Neural progenitor cell (in vitro differentiated cells): ENCODE data around the gene OR2T3. TPM values are rescaled to one million over a fixed set of nuclear protein-coding genes. Genes with fewer than 3 reads are reported as not detected.

Source experiments
- DNase-seq: peaks from one replicate; pipeline ENCODE4 v3.0.0-alpha.2; 2016; ENCODE audit warnings: low spot score
- H2AFZ ChIP-seq: fragments of 200-600 bp; sonication (generic); replicated peaks from 2 replicates; pipeline ENCODE4 v1.6.1; 2016; ENCODE audit warnings: antibody characterized with exemption
- H3F3A ChIP-seq: fragments of 200-600 bp; sonication (generic); 2 replicates; pipeline ENCODE4 v1.6.1; 2016; ENCODE audit warnings: antibody characterized with exemption, low read depth
- H3K27ac ChIP-seq: fragments of 200-600 bp; sonication (generic); 2 replicates; pipeline ENCODE4 v1.5.1; 2016; ENCODE audit warnings: mild to moderate bottlenecking
- H3K27me3 ChIP-seq: fragments of 200-600 bp; sonication (generic); 2 replicates; pipeline ENCODE4 v1.6.1; 2016; ENCODE audit warnings: mild to moderate bottlenecking, moderate library complexity
- H3K36me3 ChIP-seq: fragments of 200-600 bp; sonication (generic); 2 replicates; pipeline ENCODE4 v1.5.1; 2016
- H3K4me1 ChIP-seq: fragments of 200-600 bp; sonication (generic); 2 replicates; pipeline ENCODE4 v1.6.1; 2016; ENCODE audit warnings: mixed run types
- H3K4me2 ChIP-seq: fragments of 200-600 bp; sonication (generic); 2 replicates; pipeline ENCODE4 v1.6.1; 2016
- H3K4me3 ChIP-seq: fragments of 200-600 bp; sonication (generic); 2 replicates; pipeline ENCODE4 v1.5.1; 2016
- H3K79me2 ChIP-seq: fragments of 200-600 bp; sonication (generic); 2 replicates; pipeline ENCODE4 v1.6.1; 2016; ENCODE audit warnings: low read depth
- H3K9ac ChIP-seq: fragments of 200-600 bp; sonication (generic); 2 replicates; pipeline ENCODE4 v1.6.1; 2016
- H3K9me3 ChIP-seq: fragments of 200-600 bp; sonication (generic); 2 replicates; pipeline ENCODE4 v1.5.1; 2016; ENCODE audit warnings: low read depth
- H4K20me1 ChIP-seq: fragments of 200-600 bp; sonication (generic); 2 replicates; pipeline ENCODE4 v1.6.1; 2016; ENCODE audit warnings: low read depth
- H3K27ac Mint-ChIP-seq: 3 replicates; pipeline ENCODE4 v1.8.0; 2021; ENCODE audit warnings: mixed read lengths
- H3K27me3 Mint-ChIP-seq: 2 replicates; pipeline ENCODE4 v1.8.0; 2022; ENCODE audit warnings: low read depth, mild to moderate bottlenecking, inconsistent platforms, moderate library complexity, mixed read lengths; ENCODE audit not compliant: insufficient read depth
- H3K36me3 Mint-ChIP-seq: 3 replicates; pipeline ENCODE4 v1.8.0; 2021; ENCODE audit warnings: mixed read lengths
- H3K4me1 Mint-ChIP-seq: 3 replicates; pipeline ENCODE4 v1.8.0; 2021; ENCODE audit warnings: mixed read lengths
- H3K4me3 Mint-ChIP-seq: 3 replicates; pipeline ENCODE4 v1.8.0; 2021; ENCODE audit warnings: mild to moderate bottlenecking, moderate library complexity, mixed read lengths
- H3K9me3 Mint-ChIP-seq: 3 replicates; pipeline ENCODE4 v1.8.0; 2020; ENCODE audit warnings: mixed read lengths
- EZH2 ChIP-seq: fragments of 200-600 bp; sonication (generic); IDR thresholded peaks from 2 replicates; pipeline ENCODE4 v1.6.1; 2017; ENCODE audit warnings: antibody characterized with exemption, mild to moderate bottlenecking, moderate library complexity
- EZH2phosphoT487 ChIP-seq: fragments of 200-600 bp; sonication (generic); IDR thresholded peaks from 2 replicates; pipeline ENCODE4 v1.6.1; 2017; ENCODE audit warnings: antibody characterized with exemption
- total RNA-seq: library from RNA; depleted of rRNA; stranded (reverse); fragments of >200 nt; gene quantifications from 2 replicates; pipeline ENCODE4 v1.2.3, GENCODE V29; 2015; ENCODE audit warnings: low replicate concordance
- TF ChIP-seq, protein P1 (sequence below): fragments of 200-600 bp; sonication (generic); IDR thresholded peaks from 2 replicates; pipeline ENCODE4 v1.5.1; 2017; ENCODE audit warnings: antibody characterized with exemption, mild to moderate bottlenecking

The OR2T3 gene
- total RNA-seq, 1 donor from 2014 or later, result not detected

DNA sequence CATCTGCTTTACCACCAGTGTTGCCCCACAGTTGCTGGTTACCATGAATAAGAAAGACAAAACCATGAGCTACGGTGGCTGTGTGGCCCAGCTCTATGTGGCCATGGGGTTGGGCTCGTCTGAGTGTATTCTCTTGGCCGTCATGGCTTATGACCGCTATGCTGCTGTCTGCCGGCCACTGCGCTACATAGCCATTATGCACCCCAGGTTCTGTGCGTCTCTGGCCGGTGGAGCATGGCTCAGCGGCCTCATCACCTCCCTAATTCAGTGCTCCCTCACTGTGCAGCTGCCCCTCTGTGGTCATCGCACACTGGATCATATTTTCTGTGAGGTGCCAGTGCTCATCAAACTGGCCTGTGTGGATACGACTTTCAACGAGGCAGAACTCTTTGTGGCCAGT lies 48.7 kb downstream of the OR2T3 start:
- Mint-ChIP-seq H3K27me3 (no peaks in the 10 kb centered on the region), H3K27ac (no peak overlapping the region), H3K9me3 (peaks cover 22% of the 10 kb centered on the region), H3K4me1 (no peaks in the 10 kb centered on the region), H3K36me3 (no peaks in the 10 kb centered on the region), H3K4me3 (no peak overlapping the region)
- Histone ChIP-seq H4K20me1 (no peaks in the 10 kb centered on the region), H3K9ac (no peak overlapping the region), H3K27ac (no peak overlapping the region), H3K36me3 (no peaks in the 10 kb centered on the region), H3K27me3 (no peaks in the 10 kb centered on the region), H2AFZ (no peak overlapping the region), H3K4me2 (no peak overlapping the region), H3K9me3 (peaks cover 20% of the 10 kb centered on the region), H3K79me2 (no peaks in the 10 kb centered on the region), H3K4me3 (no peak overlapping the region), H3F3A (no peaks in the 10 kb centered on the region), H3K4me1 (no peaks in the 10 kb centered on the region)
- no peak for DNase-seq
- TF ChIP-seq, protein P1, sequence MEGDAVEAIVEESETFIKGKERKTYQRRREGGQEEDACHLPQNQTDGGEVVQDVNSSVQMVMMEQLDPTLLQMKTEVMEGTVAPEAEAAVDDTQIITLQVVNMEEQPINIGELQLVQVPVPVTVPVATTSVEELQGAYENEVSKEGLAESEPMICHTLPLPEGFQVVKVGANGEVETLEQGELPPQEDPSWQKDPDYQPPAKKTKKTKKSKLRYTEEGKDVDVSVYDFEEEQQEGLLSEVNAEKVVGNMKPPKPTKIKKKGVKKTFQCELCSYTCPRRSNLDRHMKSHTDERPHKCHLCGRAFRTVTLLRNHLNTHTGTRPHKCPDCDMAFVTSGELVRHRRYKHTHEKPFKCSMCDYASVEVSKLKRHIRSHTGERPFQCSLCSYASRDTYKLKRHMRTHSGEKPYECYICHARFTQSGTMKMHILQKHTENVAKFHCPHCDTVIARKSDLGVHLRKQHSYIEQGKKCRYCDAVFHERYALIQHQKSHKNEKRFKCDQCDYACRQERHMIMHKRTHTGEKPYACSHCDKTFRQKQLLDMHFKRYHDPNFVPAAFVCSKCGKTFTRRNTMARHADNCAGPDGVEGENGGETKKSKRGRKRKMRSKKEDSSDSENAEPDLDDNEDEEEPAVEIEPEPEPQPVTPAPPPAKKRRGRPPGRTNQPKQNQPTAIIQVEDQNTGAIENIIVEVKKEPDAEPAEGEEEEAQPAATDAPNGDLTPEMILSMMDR, result no peak
- TF ChIP-seq EZH2phosphoT487 (no peak), EZH2 (no peak)

Other genes with a start within 250 kb of the OR2T3 start
- not detected in 2 replicates for gene OR2M4, start 241.9 kb upstream of the OR2T3 start, total RNA-seq
- gene OR2T33, start 195.4 kb upstream of the OR2T3 start, total RNA-seq, result not detected in 2 replicates
- not detected in 2 replicates for gene OR2T12, start 169.9 kb upstream of the OR2T3 start, total RNA-seq
- gene OR2M7, start 148.8 kb upstream of the OR2T3 start, total RNA-seq, result not detected in 2 replicates
- not detected in 2 replicates for gene OR14C36, start 124.6 kb upstream of the OR2T3 start, total RNA-seq
- gene OR2T4, start 111.7 kb upstream of the OR2T3 start, total RNA-seq, result not detected in 2 replicates
- gene OR2T6, start 97.6 kb upstream of the OR2T3 start, total RNA-seq, result not detected in 2 replicates
- not detected in 2 replicates for gene OR2T1, start 70.3 kb upstream of the OR2T3 start, total RNA-seq
- not detected in 2 replicates for gene OR2T2, start 27.7 kb upstream of the OR2T3 start, total RNA-seq
- not detected in 2 replicates for gene OR2T5, start 15.2 kb downstream of the OR2T3 start, total RNA-seq
- not detected in 2 replicates for gene OR2G6, start 34.7 kb downstream of the OR2T3 start, total RNA-seq
- gene OR2T29, start 89.4 kb downstream of the OR2T3 start, total RNA-seq, result not detected in 2 replicates
- not detected in 2 replicates for gene OR2T34, start 101.4 kb downstream of the OR2T3 start, total RNA-seq
- not detected in 2 replicates for gene OR2T10, start 124.3 kb downstream of the OR2T3 start, total RNA-seq
- gene OR2T11, start 161.7 kb downstream of the OR2T3 start, total RNA-seq, result not detected in 2 replicates
- gene OR2T35, start 171.9 kb downstream of the OR2T3 start, total RNA-seq, result not detected in 2 replicates
- not detected in 2 replicates for gene OR2T27, start 182.2 kb downstream of the OR2T3 start, total RNA-seq
- gene OR14I1, start 229.4 kb downstream of the OR2T3 start, total RNA-seq, result not detected in 2 replicates